SK-N-SH (cell line): ENCODE data around the gene SNED1. TPM values are rescaled to one million over a fixed set of nuclear protein-coding genes. Genes with fewer than 3 reads are reported as not detected.

ENCODE experiments used
- CTCF ChIA-PET: fragments of 300-600, 350-600 bp; formaldehyde crosslinking; extraction: SDS; loops from one replicate; lab custom pipeline; 2021; lab: Yijun Ruan, JAX
- POLR2A ChIA-PET: fragments of 350-600 bp; sonication (Branson Sonifier 250); formaldehyde crosslinking; extraction: SDS; loops from one replicate; lab custom pipeline; 2020; ENCODE audit warnings: antibody characterized with exemption, inconsistent platforms; lab: Yijun Ruan, JAX
- DNase-seq: peaks from one replicate; pipeline ENCODE4 v3.0.0; 2012
- H2AFZ ChIP-seq: fragments of 200-600 bp; sonication (generic); 2 replicates; pipeline ENCODE4 v1.8.1; 2016; ENCODE audit warnings: antibody characterized with exemption, mild to moderate bottlenecking, low read depth
- H3F3A ChIP-seq: fragments of 200-600 bp; sonication (generic); replicated peaks from 2 replicates; pipeline ENCODE3; 2016; ENCODE audit warnings: antibody characterized with exemption, mild to moderate bottlenecking; ENCODE audit not compliant: insufficient read depth
- H3K27ac ChIP-seq, 2 experiments: fragments of 200-500 bp in 1 of 2; fragments of 200-600 bp in 1 of 2; sonication (Bioruptor generic) in 1 of 2; sonication (generic), shearing (Covaris generic) in 1 of 2; 2 replicates each; pipeline versions ENCODE4 v1.5.1 to v1.6.1; 2014 to 2016; ENCODE audit warnings: low read depth in 2 of 2, inconsistent platforms in 1 of 2, low read length in 1 of 2, mild to moderate bottlenecking in 1 of 2, mixed read lengths in 1 of 2
- H3K27me3 ChIP-seq: fragments of 200-600 bp; sonication (generic), shearing (Covaris generic); 2 replicates; pipeline ENCODE4 v1.6.1; 2016; ENCODE audit warnings: mixed run types; ENCODE audit not compliant: insufficient read depth
- H3K36me3 ChIP-seq, 2 experiments: fragments of 200-500 bp in 1 of 2; fragments of 200-600 bp in 1 of 2; sonication (Bioruptor generic) in 1 of 2; sonication (generic) in 1 of 2; replicated peaks in 1 of 2; 2 replicates each; pipeline versions ENCODE3 to v1.5.1; 2014 to 2016; ENCODE audit warnings: low read length in 1 of 2, mild to moderate bottlenecking in 1 of 2; ENCODE audit not compliant: insufficient read depth in 2 of 2, control insufficient read depth in 1 of 2
- H3K4me1 ChIP-seq, 2 experiments: fragments of 200-500 bp in 1 of 2; fragments of 200-600 bp in 1 of 2; sonication (Bioruptor generic) in 1 of 2; sonication (generic), shearing (Covaris generic) in 1 of 2; 2 replicates each; pipeline versions ENCODE4 v1.5.1 to v1.6.1; 2014 to 2016; ENCODE audit warnings: low read depth in 1 of 2, low read length in 1 of 2, mixed run types in 1 of 2; ENCODE audit not compliant: insufficient read depth in 2 of 2, control insufficient read depth in 1 of 2
- H3K4me2 ChIP-seq: fragments of 200-600 bp; sonication (generic), shearing (Covaris generic); 2 replicates; pipeline ENCODE4 v1.6.1; 2017; ENCODE audit warnings: mixed run types
- H3K4me3 ChIP-seq, 2 experiments: fragments of 200-500 bp in 1 of 2; fragments of 200-600 bp in 1 of 2; sonication (Bioruptor generic) in 1 of 2; sonication (generic), shearing (Covaris generic) in 1 of 2; 2 replicates each; pipeline versions ENCODE4 v1.5.1 to v1.8.1; 2014 to 2016; ENCODE audit warnings: low read depth in 2 of 2, inconsistent platforms in 1 of 2, low read length in 1 of 2, mild to moderate bottlenecking in 1 of 2, mixed read lengths in 1 of 2, moderate library complexity in 1 of 2
- H3K79me2 ChIP-seq: fragments of 200-600 bp; sonication (generic); 2 replicates; pipeline ENCODE4 v1.8.1; 2017; ENCODE audit warnings: mild to moderate bottlenecking; ENCODE audit not compliant: insufficient read depth
- H3K9ac ChIP-seq: fragments of 200-600 bp; sonication (generic); 2 replicates; pipeline ENCODE4 v1.6.1; 2017; ENCODE audit warnings: mixed run types
- H3K9me2 ChIP-seq: fragments of 200-600 bp; sonication (generic); 2 replicates; pipeline ENCODE4 v1.6.1; 2017; ENCODE audit warnings: mixed run types
- H3K9me3 ChIP-seq: fragments of 200-600 bp; sonication (generic); 2 replicates; pipeline ENCODE4 v1.6.1; 2017; ENCODE audit warnings: mixed run types, mild to moderate bottlenecking, moderate library complexity
- H4K20me1 ChIP-seq: fragments of 200-600 bp; sonication (generic); 2 replicates; pipeline ENCODE4 v1.6.1; 2017; ENCODE audit warnings: mild to moderate bottlenecking, mixed run types; ENCODE audit not compliant: insufficient read depth
- EP300 ChIP-seq, 2 experiments: IDR thresholded peaks; 2 replicates each; pipeline versions ENCODE4 v1.4.0 to v1.6.1; 2012; ENCODE audit warnings: borderline replicate concordance in 1 of 2, low read depth in 1 of 2, low read length in 1 of 2
- FOSL2 ChIP-seq: IDR thresholded peaks from 2 replicates; pipeline ENCODE4 v1.4.0; 2012; ENCODE audit warnings: low read depth, mild to moderate bottlenecking, moderate library complexity, borderline replicate concordance
- GABPA ChIP-seq: IDR thresholded peaks from 2 replicates; pipeline ENCODE4 v1.4.0; 2012; ENCODE audit warnings: low read depth, mild to moderate bottlenecking
- IRF3 ChIP-seq: fragments of 150-350 bp; IDR thresholded peaks from 2 replicates; pipeline ENCODE4 v1.6.1; 2016; ENCODE audit warnings: mild to moderate bottlenecking, low read depth, low read length
- JUND ChIP-seq: IDR thresholded peaks from 2 replicates; pipeline ENCODE4 v1.4.0; 2012
- MEF2A ChIP-seq: IDR thresholded peaks from 2 replicates; pipeline ENCODE4 v1.4.0; 2012; ENCODE audit warnings: low read depth, borderline replicate concordance
- MXI1 ChIP-seq: IDR thresholded peaks from 2 replicates; pipeline ENCODE4 v1.6.1; 2012; ENCODE audit warnings: mild to moderate bottlenecking, low read depth, low read length, improper control_type of control experiment
- POLR2AphosphoS5 ChIP-seq: IDR thresholded peaks from 2 replicates; pipeline ENCODE4 v1.6.1; 2012; ENCODE audit warnings: low read depth, low read length
- RAD21 ChIP-seq: IDR thresholded peaks from 2 replicates; pipeline ENCODE4 v1.6.1; 2012; ENCODE audit warnings: mild to moderate bottlenecking, low read length
- REST ChIP-seq: IDR thresholded peaks from 2 replicates; pipeline ENCODE4 v1.6.1; 2012; ENCODE audit warnings: mild to moderate bottlenecking, low read depth, low read length, moderate library complexity
- RFX5 ChIP-seq: IDR thresholded peaks from 2 replicates; pipeline ENCODE4 v1.6.1; 2012; ENCODE audit warnings: mild to moderate bottlenecking, improper control_type of control experiment, low read length
- RXRA ChIP-seq: IDR thresholded peaks from 2 replicates; pipeline ENCODE4 v1.4.0; 2012; ENCODE audit warnings: low read depth, mild to moderate bottlenecking, borderline replicate concordance
- SIN3A ChIP-seq: IDR thresholded peaks from 2 replicates; pipeline ENCODE4 v1.6.1; 2012; ENCODE audit warnings: low read depth, mild to moderate bottlenecking, low read length, moderate library complexity, borderline replicate concordance
- SMC3 ChIP-seq: IDR thresholded peaks from 2 replicates; pipeline ENCODE4 v1.6.1; 2012; ENCODE audit warnings: low read depth, low read length, improper control_type of control experiment
- TAF1 ChIP-seq: IDR thresholded peaks from 2 replicates; pipeline ENCODE4 v1.6.1; 2012; ENCODE audit warnings: low read depth, mild to moderate bottlenecking, low read length, moderate library complexity, borderline replicate concordance
- YY1 ChIP-seq: IDR thresholded peaks from 2 replicates; pipeline ENCODE4 v1.4.0; 2012; ENCODE audit warnings: low read depth, mild to moderate bottlenecking
- WGBS: methylation state at CpG from one replicate; pipeline ENCODE4 v1.1.6; 2017; ENCODE audit warnings: low lambda C conversion rate; 5-methylcytosine and 5-hydroxymethylcytosine counted together
- polyA plus RNA-seq, 3 experiments: library from polyadenylated mRNA; depleted of rRNA; stranded (reverse); fragments of >200 nt; gene quantifications; 2 replicates each; pipeline ENCODE4 v1.2.3, GENCODE V29; 2012
- TF ChIP-seq, protein P1 (sequence below): IDR thresholded peaks from 2 replicates; pipeline ENCODE4 v1.4.0; 2012; ENCODE audit warnings: low read depth, borderline replicate concordance
- TF ChIP-seq, protein P2 (sequence below): fragments of 150-350 bp; IDR thresholded peaks from 2 replicates; pipeline ENCODE4 v1.6.1; 2017; ENCODE audit warnings: antibody characterized with exemption, low read length, low read depth, borderline replicate concordance
- TF ChIP-seq, protein P3 (sequence below): IDR thresholded peaks from 2 replicates; pipeline ENCODE4 v1.4.0; 2012; ENCODE audit warnings: low read depth

The SNED1 gene
- polyA plus RNA-seq, 1 of the 3 experiments (the other 2 are of a cell fraction): 0.03 TPM

- H3K9me2 ChIP-seq: no peaks in the 10 kb centered on the region
- H3F3A ChIP-seq: no peaks in the 10 kb centered on the region
- peaks cover 0 to 12% of the 10 kb centered on the region in 2 experiments; a peak in 2 of 4 replicates for H3K4me1 ChIP-seq
- POLR2A ChIA-PET: no interaction called here
- no peaks in the 10 kb centered on the region for H3K27me3 ChIP-seq
- no peaks in the 10 kb centered on the region for H3K36me3 ChIP-seq
- 65% methylated on average over 7 of the region's 7 CpGs for WGBS
- no peak for TF ChIP-seq MEF2A
- no peak for TF ChIP-seq SMC3
- no peak for TF ChIP-seq TAF1
- TF ChIP-seq, protein P1, sequence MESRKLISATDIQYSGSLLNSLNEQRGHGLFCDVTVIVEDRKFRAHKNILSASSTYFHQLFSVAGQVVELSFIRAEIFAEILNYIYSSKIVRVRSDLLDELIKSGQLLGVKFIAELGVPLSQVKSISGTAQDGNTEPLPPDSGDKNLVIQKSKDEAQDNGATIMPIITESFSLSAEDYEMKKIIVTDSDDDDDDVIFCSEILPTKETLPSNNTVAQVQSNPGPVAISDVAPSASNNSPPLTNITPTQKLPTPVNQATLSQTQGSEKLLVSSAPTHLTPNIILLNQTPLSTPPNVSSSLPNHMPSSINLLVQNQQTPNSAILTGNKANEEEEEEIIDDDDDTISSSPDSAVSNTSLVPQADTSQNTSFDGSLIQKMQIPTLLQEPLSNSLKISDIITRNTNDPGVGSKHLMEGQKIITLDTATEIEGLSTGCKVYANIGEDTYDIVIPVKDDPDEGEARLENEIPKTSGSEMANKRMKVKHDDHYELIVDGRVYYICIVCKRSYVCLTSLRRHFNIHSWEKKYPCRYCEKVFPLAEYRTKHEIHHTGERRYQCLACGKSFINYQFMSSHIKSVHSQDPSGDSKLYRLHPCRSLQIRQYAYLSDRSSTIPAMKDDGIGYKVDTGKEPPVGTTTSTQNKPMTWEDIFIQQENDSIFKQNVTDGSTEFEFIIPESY: no peak
- CTCF ChIA-PET: no interaction called here
- DNase-seq: no peak
- H2AFZ ChIP-seq: no peak overlapping the region
- H4K20me1 ChIP-seq: no peaks in the 10 kb centered on the region
- no peak overlapping the region for H3K4me3 ChIP-seq
- H3K79me2 ChIP-seq: no peaks in the 10 kb centered on the region
- no peak overlapping the region for H3K27ac ChIP-seq
- no peak overlapping the region for H3K9ac ChIP-seq
- peaks cover 13% of the 10 kb centered on the region; the same call in 1 of the 2 replicates for H3K9me3 ChIP-seq
- H3K4me2 ChIP-seq: no peak overlapping the region
Observed at GRCh38 chr2:241007111-241007510, 8.7 kb downstream of the SNED1 start.

GRCh38 chr2:241007880-241008710 is 9.7 kb downstream of the SNED1 start:
- ChIA-PET CTCF (interaction anchor here (0.8 to 1.2 kb wide), 2 partner anchors 61 to 98 kb away, joined by 3 to 4 read pairs; no protein-coding TSS in a partner anchor), POLR2A (no interaction called here)
- H3K4me2 ChIP-seq: no peak overlapping the region
- TF ChIP-seq RFX5 (no peak), SIN3A (no peak), RXRA (no peak), IRF3 (no peak), REST (no peak), FOSL2 (no peak), MXI1 (no peak), RAD21 (no peak), JUND (no peak), YY1 (no peak), POLR2AphosphoS5 (no peak), SMC3 (no peak), GABPA (no peak), EP300 (IDR thresholded peaks at IDR 0.05; ENCODE audit: borderline replicate concordance in 1 of 2, low read depth in 1 of 2, low read length in 1 of 2) (no peak)
- TF ChIP-seq, protein P2, sequence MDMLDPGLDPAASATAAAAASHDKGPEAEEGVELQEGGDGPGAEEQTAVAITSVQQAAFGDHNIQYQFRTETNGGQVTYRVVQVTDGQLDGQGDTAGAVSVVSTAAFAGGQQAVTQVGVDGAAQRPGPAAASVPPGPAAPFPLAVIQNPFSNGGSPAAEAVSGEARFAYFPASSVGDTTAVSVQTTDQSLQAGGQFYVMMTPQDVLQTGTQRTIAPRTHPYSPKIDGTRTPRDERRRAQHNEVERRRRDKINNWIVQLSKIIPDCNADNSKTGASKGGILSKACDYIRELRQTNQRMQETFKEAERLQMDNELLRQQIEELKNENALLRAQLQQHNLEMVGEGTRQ: no peak
- TF ChIP-seq, protein P3, sequence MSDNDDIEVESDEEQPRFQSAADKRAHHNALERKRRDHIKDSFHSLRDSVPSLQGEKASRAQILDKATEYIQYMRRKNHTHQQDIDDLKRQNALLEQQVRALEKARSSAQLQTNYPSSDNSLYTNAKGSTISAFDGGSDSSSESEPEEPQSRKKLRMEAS: no peak

More at GRCh38 chr2:241007880-241008710, 9.7 kb downstream of the SNED1 start:
- H2AFZ ChIP-seq: no peak overlapping the region
- no peak overlapping the region for H3K4me3 ChIP-seq
- H3K36me3 ChIP-seq: no peaks in the 10 kb centered on the region
- no peaks in the 10 kb centered on the region for H4K20me1 ChIP-seq
- peaks cover 0 to 12% of the 10 kb centered on the region in 2 experiments; a peak in 2 of 4 replicates for H3K4me1 ChIP-seq
- peaks cover 13% of the 10 kb centered on the region; the same call in 1 of the 2 replicates for H3K9me3 ChIP-seq
- H3F3A ChIP-seq: no peaks in the 10 kb centered on the region
- 72% methylated on average over 13 of the region's 20 CpGs for WGBS
- no peaks in the 10 kb centered on the region for H3K27me3 ChIP-seq
- H3K79me2 ChIP-seq: no peaks in the 10 kb centered on the region
- no peak for DNase-seq
- no peak overlapping the region for H3K27ac ChIP-seq
- no peak overlapping the region for H3K9ac ChIP-seq
- no peaks in the 10 kb centered on the region for H3K9me2 ChIP-seq
